AG04450 (cell line): ENCODE measurements around the gene TSSK6. TPM values are rescaled to one million over a fixed set of nuclear protein-coding genes. Genes with fewer than 3 reads are reported as not detected.

Experiments
- CTCF ChIA-PET: fragments of 300-600, 350-600 bp; formaldehyde crosslinking; extraction: SDS; loops from one replicate; lab custom pipeline; 2022; ENCODE audit warnings: antibody characterized with exemption, inconsistent platforms; lab: Charles Lee
- POLR2A ChIA-PET: fragments of 350-600 bp; formaldehyde crosslinking; extraction: SDS; loops from one replicate; lab custom pipeline; 2021; ENCODE audit warnings: antibody characterized with exemption, inconsistent platforms; lab: Yijun Ruan, JAX
- DNase-seq: peaks from one replicate; pipeline ENCODE4 v3.0.0-alpha.2; 2011; ENCODE audit warnings: low read depth, low spot score
- H3K27ac ChIP-seq: one replicate; pipeline ENCODE4 v1.5.1; 2012; ENCODE audit warnings: low read depth, low read length, control low read depth
- H3K27me3 ChIP-seq: one replicate; pipeline ENCODE4 v1.6.0; 2012; ENCODE audit warnings: low read length; ENCODE audit not compliant: control insufficient read depth, insufficient read depth
- H3K4me3 ChIP-seq: 2 replicates; pipeline ENCODE4 v1.5.1; 2011; ENCODE audit warnings: mild to moderate bottlenecking, low read depth, low read length, control low read depth
- H3K9me3 ChIP-seq: 2 replicates; pipeline ENCODE4 v1.5.1; 2012; ENCODE audit warnings: low read length; ENCODE audit not compliant: control insufficient read depth, insufficient read depth
- polyA plus RNA-seq: library from polyadenylated mRNA; depleted of rRNA; stranded (reverse); fragments of >200 nt; gene quantifications from 2 replicates; pipeline ENCODE4 v1.2.3, GENCODE V29; 2011
- TF ChIP-seq, protein P1 (sequence below): IDR thresholded peaks from 2 replicates; pipeline ENCODE4 v1.5.1; 2011; ENCODE audit warnings: low read depth, low read length, control low read depth, inconsistent platforms

TSSK6 gene
- polyA plus RNA-seq, 1 experiment = 1.0 TPM

DNA sequence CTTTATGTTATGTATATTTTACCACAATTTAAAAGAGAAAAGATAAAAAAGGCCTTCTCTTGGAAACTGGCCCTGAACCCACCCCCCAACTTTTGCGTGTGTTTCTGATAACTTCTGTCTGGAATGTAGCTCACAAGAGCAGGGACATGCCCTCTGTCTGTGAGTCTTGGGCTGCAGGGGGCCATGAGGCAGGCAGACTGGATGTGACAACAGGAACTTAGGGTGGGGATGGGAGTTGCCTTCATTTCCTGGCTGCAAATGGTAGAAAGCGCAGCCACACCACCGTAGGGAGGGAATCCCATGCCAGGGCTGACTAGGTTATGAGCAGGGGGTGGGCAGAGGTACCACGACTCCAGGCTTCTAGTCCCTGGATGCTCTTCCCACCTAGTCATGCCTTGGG is 44.6 kb upstream of the TSSK6 start:
- TF ChIP-seq, protein P1, sequence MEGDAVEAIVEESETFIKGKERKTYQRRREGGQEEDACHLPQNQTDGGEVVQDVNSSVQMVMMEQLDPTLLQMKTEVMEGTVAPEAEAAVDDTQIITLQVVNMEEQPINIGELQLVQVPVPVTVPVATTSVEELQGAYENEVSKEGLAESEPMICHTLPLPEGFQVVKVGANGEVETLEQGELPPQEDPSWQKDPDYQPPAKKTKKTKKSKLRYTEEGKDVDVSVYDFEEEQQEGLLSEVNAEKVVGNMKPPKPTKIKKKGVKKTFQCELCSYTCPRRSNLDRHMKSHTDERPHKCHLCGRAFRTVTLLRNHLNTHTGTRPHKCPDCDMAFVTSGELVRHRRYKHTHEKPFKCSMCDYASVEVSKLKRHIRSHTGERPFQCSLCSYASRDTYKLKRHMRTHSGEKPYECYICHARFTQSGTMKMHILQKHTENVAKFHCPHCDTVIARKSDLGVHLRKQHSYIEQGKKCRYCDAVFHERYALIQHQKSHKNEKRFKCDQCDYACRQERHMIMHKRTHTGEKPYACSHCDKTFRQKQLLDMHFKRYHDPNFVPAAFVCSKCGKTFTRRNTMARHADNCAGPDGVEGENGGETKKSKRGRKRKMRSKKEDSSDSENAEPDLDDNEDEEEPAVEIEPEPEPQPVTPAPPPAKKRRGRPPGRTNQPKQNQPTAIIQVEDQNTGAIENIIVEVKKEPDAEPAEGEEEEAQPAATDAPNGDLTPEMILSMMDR = no peak
- Histone ChIP-seq H3K4me3 (no peak overlapping the region), H3K9me3 (no peaks in the 10 kb centered on the region), H3K27me3 (no peaks in the 10 kb centered on the region), H3K27ac (no peak overlapping the region)
- ChIA-PET POLR2A (no interaction called here), CTCF (interaction anchor here (0.9 to 1.0 kb wide), 2 partner anchors 9 to 84 kb away, joined by 3 read pairs; no protein-coding TSS in a partner anchor)
- no peak for DNase-seq

DNA sequence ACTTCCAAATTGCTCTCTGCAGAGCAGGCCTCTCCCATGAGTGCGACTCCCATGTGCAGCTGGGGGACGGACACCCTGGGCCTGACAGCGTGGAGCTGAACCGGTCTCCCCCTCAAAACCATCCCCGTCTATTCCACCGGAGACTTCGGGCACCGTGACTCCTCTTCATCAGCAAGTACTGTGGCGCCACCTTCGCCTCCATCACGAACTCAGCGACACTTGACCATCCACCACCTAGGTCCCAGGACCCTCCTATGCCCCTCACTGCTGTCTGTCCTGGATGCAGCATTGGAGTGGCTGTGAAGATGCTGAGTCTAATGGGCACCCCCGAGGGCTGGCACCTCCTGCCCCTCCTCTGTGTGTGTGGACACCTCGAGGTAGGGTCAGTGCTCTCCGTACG is 43.3 kb upstream of the TSSK6 start:
- ChIA-PET POLR2A (no interaction called here), CTCF (no interaction called here)
- TF ChIP-seq, protein P1 = no peak
- Histone ChIP-seq H3K27me3 (no peaks in the 10 kb centered on the region), H3K9me3 (no peaks in the 10 kb centered on the region), H3K4me3 (no peak overlapping the region), H3K27ac (no peak overlapping the region)
- DNase-seq = no peak

DNA sequence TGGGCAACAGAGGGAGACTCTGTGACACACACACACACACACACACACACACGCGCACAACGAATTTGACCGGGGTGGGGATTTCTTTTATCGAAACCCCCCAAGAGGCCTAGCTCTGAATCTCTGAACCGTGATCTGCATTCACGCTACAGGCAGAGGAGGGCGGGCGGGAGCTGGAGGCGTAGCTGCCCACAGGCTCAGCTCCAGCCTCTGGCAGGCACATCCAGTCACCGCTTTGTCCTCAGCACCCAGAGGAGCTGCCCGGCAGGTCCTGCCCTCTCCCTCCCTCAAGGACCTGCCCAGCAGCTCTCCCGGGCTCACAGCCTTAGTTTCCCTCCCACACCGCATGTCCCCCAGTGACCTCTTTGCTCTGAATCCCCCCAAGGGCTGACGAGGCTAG is 42.7 kb upstream of the TSSK6 start:
- no peaks in the 10 kb centered on the region for H3K27me3 ChIP-seq
- CTCF ChIA-PET = no interaction called here
- no peak overlapping the region for H3K27ac ChIP-seq
- H3K4me3 ChIP-seq = no peak overlapping the region
- H3K9me3 ChIP-seq = no peaks in the 10 kb centered on the region
- no peak for DNase-seq
- TF ChIP-seq, protein P1 = no peak
- POLR2A ChIA-PET = no interaction called here

DNA sequence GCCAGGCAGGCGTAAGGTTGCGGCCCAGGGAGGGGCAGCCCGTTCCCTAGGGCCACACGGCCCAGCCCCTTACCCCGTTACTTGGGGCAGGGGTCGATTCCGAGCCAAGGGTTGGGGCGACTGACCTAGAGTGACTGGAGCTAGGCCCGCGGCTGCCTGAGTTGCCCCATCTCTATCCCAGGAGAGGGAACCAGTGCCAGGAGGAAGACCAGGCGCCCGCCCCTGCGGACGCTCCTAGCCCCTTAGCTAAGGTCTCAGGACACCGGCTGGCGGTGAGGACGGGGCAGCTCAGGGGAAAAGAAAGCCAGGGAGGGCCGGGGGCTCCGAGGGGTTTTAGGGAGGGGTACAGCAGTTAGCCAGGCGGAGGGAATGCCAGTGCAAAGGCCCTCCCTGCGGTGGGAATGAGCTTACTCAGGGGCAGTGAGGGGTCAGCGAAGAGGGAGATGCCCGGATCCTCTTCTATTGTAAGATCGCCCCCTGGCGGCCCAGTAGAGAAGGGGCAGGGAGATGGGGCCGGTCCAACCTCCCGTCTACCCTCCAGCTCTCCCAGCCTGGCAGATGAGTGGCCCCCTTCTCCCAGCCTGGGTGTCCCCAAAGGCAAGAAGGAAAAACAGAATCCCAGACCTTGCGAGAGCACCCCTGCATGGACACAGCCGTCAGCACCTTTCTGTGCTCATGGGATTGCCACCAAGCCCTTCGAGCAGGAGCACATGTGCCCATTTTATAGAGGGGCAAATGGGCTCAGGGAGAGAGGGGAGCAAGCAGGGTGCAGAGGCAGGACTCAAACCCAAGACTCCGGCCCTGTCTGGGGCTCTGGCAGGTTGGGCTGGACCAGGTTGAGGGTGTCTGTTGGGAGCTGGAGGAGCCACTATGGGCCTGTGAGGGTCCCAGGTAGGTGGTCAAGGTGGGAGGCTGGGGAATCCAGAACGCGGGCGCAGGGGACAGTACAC is 39.0 kb upstream of the TSSK6 start:
- H3K4me3 ChIP-seq = no peak overlapping the region
- no peak overlapping the region for H3K27ac ChIP-seq
- DNase-seq = no peak
- CTCF ChIA-PET = interaction anchor here (0.6 to 7.7 kb wide), 21 partner anchors 8 to 90 kb away, joined by 3 to 58 read pairs (median 4); partner anchors contain the start of gene GMIP
- TF ChIP-seq, protein P1 = peak; percentile 71
- peaks cover 8% of the 10 kb centered on the region; the same call in 1 of the 2 replicates for H3K9me3 ChIP-seq
- POLR2A ChIA-PET = interaction anchor here (0.5 kb wide), 1 partner anchor 33 kb away, joined by 3 read pairs; no protein-coding TSS in a partner anchor
- H3K27me3 ChIP-seq = peaks cover 2% of the 10 kb centered on the region

DNA sequence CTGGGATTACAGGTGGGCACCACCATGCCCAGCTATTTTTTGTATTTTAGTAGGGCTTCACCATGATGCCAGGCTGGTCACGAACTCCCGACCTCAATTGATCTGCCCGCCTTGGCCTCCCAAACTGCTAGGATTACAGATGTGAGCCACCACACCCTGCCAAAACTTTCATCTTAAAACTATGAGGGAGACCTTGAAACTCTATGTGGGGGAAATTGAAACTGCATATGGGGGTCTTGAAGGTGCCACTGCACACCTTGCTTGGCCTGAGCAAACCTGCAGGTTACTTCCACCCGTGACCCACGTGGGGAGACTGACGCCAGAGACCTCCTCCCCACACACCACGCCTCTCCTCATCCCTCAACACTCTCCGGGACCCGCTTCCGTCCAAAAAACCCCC is 38.3 kb upstream of the TSSK6 start:
- TF ChIP-seq, protein P1 = no peak
- DNase-seq = no peak
- peaks cover 6% of the 10 kb centered on the region for H3K27me3 ChIP-seq
- H3K27ac ChIP-seq = no peak overlapping the region
- POLR2A ChIA-PET = interaction anchor here (0.5 kb wide), 1 partner anchor 33 kb away, joined by 3 read pairs; no protein-coding TSS in a partner anchor
- H3K9me3 ChIP-seq = peaks cover 10% of the 10 kb centered on the region; the same call in 1 of the 2 replicates
- CTCF ChIA-PET = interaction anchor here (0.7 to 7.7 kb wide), 24 partner anchors 7 to 105 kb away, joined by 3 to 58 read pairs (median 4); partner anchors contain the start of gene GMIP
- no peak overlapping the region for H3K4me3 ChIP-seq
